ENCODE measurements around the gene RDH14. TPM values are rescaled to one million over a fixed set of nuclear protein-coding genes. Genes with fewer than 3 reads are reported as not detected.

Gene RDH14
- total and polyA plus RNA-seq, 2 of the 4 experiments (the other 2 are of a cell fraction) = 11.9 to 12.2 TPM

DNA sequence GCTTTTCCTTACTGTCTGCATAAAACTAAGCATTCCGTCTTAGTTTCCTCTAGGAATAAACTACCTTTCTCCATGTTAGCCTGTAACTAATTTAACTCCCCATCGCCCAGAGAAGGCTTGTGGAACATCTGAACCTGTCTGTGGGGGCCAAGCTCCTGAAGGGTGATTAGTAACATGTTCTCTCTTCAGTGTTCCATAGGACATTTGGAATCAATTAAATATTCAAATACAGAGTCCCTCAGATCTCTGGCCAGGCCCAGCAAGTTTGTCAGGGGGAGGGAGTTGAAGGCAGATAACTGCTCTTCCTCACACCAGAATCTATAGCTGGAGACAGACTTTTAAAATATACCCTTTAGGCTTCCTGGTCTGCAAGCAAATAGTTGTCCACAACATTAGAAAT lies 8.8 kb downstream of the RDH14 start:
- no peak overlapping the region for H3K4me2 ChIP-seq (ENCODE audit: low read depth, low read length)
- POLR2A ChIA-PET (ENCODE audit: unreplicated experiment) = no interaction called here
- H2BK15ac ChIP-seq (ENCODE audit: low read depth, low read length) = no peak overlapping the region
- H3K9me3 ChIP-seq (ENCODE audit: control insufficient read depth, insufficient read depth, low read length) = no peaks in the 10 kb centered on the region
- H2BK5ac ChIP-seq (ENCODE audit: low read depth, low read length, poor library complexity, severe bottlenecking) = no peak overlapping the region
- TF ChIP-seq CEBPB (IDR thresholded peaks at IDR 0.05; ENCODE audit: low read depth, low read length) = no peak
- H3K9me1 ChIP-seq (ENCODE audit: insufficient read depth, low read length) = no peaks in the 10 kb centered on the region
- no peak overlapping the region for H3K18ac ChIP-seq (ENCODE audit: low read depth, low read length)
- H2AK9ac ChIP-seq (replicated peaks; ENCODE audit: low read depth, low read length, poor library complexity) = no peak overlapping the region
- no peak overlapping the region for H2AFZ ChIP-seq (replicated peaks; ENCODE audit: low read length, poor library complexity)
- no CpG with 5 or more reads among the region's 2 CpGs for WGBS, 2 experiments (ENCODE audit: extremely low coverage in 2 of 2, insufficient read length in 1 of 2)
- H3K4me1 ChIP-seq (ENCODE audit: control insufficient read depth, insufficient read depth, low read length) = no peaks in the 10 kb centered on the region
- no peak for DNase-seq
- peaks cover 6% of the 10 kb centered on the region for H3K36me3 ChIP-seq (ENCODE audit: control insufficient read depth, insufficient read depth, low read length)
- H2AK5ac ChIP-seq (ENCODE audit: low read depth, low read length) = no peak overlapping the region
- H2BK20ac ChIP-seq (ENCODE audit: low read depth, low read length) = no peak overlapping the region
- dilution Hi-C loops (cut with HindIII; ENCODE audit: low sequenced_read_pairs, unreplicated experiment) = no loop called here
- no peak overlapping the region for H4K5ac ChIP-seq (ENCODE audit: low read depth, low read length)
- in situ Hi-C loops (cut with MboI; ENCODE audit: low sequenced_read_pairs) = no loop called here
- BruUV-seq (replicated peaks) = no TSS peak
- no peak overlapping the region for H4K91ac ChIP-seq (ENCODE audit: insufficient read depth, low read depth, low read length)
- intact Hi-C loops (cut with micrococcal nuclease) = no loop called here
- no peak overlapping the region for H3K4me3 ChIP-seq (ENCODE audit: insufficient read depth, low read depth, low read length)
- no peak overlapping the region for H3K27ac ChIP-seq (ENCODE audit: insufficient read depth, low read length)
- H3K14ac ChIP-seq (replicated peaks; ENCODE audit: low read depth, low read length) = no peak overlapping the region
- H3K4ac ChIP-seq (ENCODE audit: low read depth, low read length) = no peak overlapping the region
- H3K56ac ChIP-seq (ENCODE audit: extremely low read depth, insufficient read depth, low read length) = no peak overlapping the region
- no peak for ATAC-seq (ENCODE audit: low read depth)
- no peak overlapping the region for H2BK120ac ChIP-seq (ENCODE audit: low read depth, low read length)
- H3K79me1 ChIP-seq (ENCODE audit: low read depth in 1 of 2, low read length in 2 of 2) = peaks cover 5 to 12% of the 10 kb centered on the region in 2 experiments; a peak in 3 of 4 replicates
- H4K20me1 ChIP-seq (ENCODE audit: insufficient read depth, low read length) = no peaks in the 10 kb centered on the region
- H3K27me3 ChIP-seq (ENCODE audit: control insufficient read depth, insufficient read depth, low read length) = no peaks in the 10 kb centered on the region
- H3K23ac ChIP-seq (ENCODE audit: low read depth, low read length) = no peak overlapping the region
- CTCF ChIA-PET = no interaction called here
- H4K8ac ChIP-seq (ENCODE audit: low read depth in 2 of 2, low read length in 2 of 2) = no peak overlapping the region
- H3K9ac ChIP-seq (ENCODE audit: low read depth, low read length) = no peak overlapping the region

Data from IMR-90 (cell line).